H7 (cell line): Measurements from ENCODE around the gene PTPN7. TPM values are rescaled to one million over a fixed set of nuclear protein-coding genes. Genes with fewer than 3 reads are reported as not detected.
"Not testable (repeated sequence)": the region's sequence is repeated elsewhere in the genome, so short reads cannot be mapped to it uniquely, and the experiment has no call there.

Experiments
- DNase-seq: peaks from one replicate; pipeline ENCODE4 v3.0.0; 2012
- H3K27me3 ChIP-seq: 2 replicates; pipeline ENCODE4 v1.6.0; 2011; ENCODE audit warnings: mild to moderate bottlenecking, low read length; ENCODE audit not compliant: control insufficient read depth, insufficient read depth
- H3K36me3 ChIP-seq: replicated peaks from 2 replicates; pipeline ENCODE4 v1.5.1; 2011; ENCODE audit warnings: low read length; ENCODE audit not compliant: control insufficient read depth, insufficient read depth
- H3K4me3 ChIP-seq: 2 replicates; pipeline ENCODE4 v1.5.1; 2011; ENCODE audit warnings: low read depth, mild to moderate bottlenecking, control low read depth, low read length, moderate library complexity; ENCODE audit not compliant: insufficient read depth
- total RNA-seq: library from RNA; depleted of rRNA; stranded (reverse); fragments of >200 nt; shearing (Covaris generic); gene quantifications from 2 replicates; pipeline ENCODE4 v1.2.3, GENCODE V29; 2014; rRNA removed

Gene PTPN7
- total RNA-seq, 1 experiment from 2014 or later, result 0.24 TPM

GRCh38 chr1:202111589-202111988 is 48.8 kb downstream of the PTPN7 start:
- not testable (repeated sequence) for H3K36me3 ChIP-seq, H3K27me3 ChIP-seq, DNase-seq, H3K4me3 ChIP-seq

GRCh38 chr1:202110977-202111376 is 49.4 kb downstream of the PTPN7 start:
- Histone ChIP-seq H3K36me3 (no peaks in the 10 kb centered on the region), H3K27me3 (no peaks in the 10 kb centered on the region), H3K4me3 (no peak overlapping the region)
- no peak for DNase-seq

GRCh38 chr1:202107801-202108731 is 52.3 kb downstream of the PTPN7 start:
- no peak overlapping the region for H3K4me3 ChIP-seq
- no peaks in the 10 kb centered on the region for H3K36me3 ChIP-seq
- DNase-seq, result peak; percentile 53
- H3K27me3 ChIP-seq, result no peaks in the 10 kb centered on the region

GRCh38 chr1:202107321-202107761 is 53.1 kb downstream of the PTPN7 start:
- peak; percentile 70 for DNase-seq

GRCh38 chr1:202106340-202107254 is 53.8 kb downstream of the PTPN7 start:
- peak; percentile 49 for DNase-seq

More at GRCh38 chr1:202107321-202107761, 53.1 kb downstream of the PTPN7 start:
- Histone ChIP-seq H3K27me3 (no peaks in the 10 kb centered on the region), H3K4me3 (no peak overlapping the region), H3K36me3 (no peaks in the 10 kb centered on the region)

GRCh38 chr1:202105571-202106339 is 54.6 kb downstream of the PTPN7 start:
- peak; percentile 90 for DNase-seq
- H3K36me3 ChIP-seq, result no peaks in the 10 kb centered on the region
- no peaks in the 10 kb centered on the region for H3K27me3 ChIP-seq
- peak overlapping the region; percentile 9; the same call in 1 of the 2 replicates for H3K4me3 ChIP-seq

More at GRCh38 chr1:202106340-202107254, 53.8 kb downstream of the PTPN7 start:
- no peak overlapping the region for H3K4me3 ChIP-seq
- no peaks in the 10 kb centered on the region for H3K27me3 ChIP-seq
- no peaks in the 10 kb centered on the region for H3K36me3 ChIP-seq

- Histone ChIP-seq H3K4me3 (no peak overlapping the region), H3K36me3 (no peaks in the 10 kb centered on the region), H3K27me3 (no peaks in the 10 kb centered on the region)
- no peak for DNase-seq
Measured at GRCh38 chr1:202104073-202104472, 56.3 kb downstream of the PTPN7 start.

GRCh38 chr1:202101184-202101583 is 59.2 kb downstream of the PTPN7 start:
- H3K4me3 ChIP-seq, result no peak overlapping the region
- no peaks in the 10 kb centered on the region for H3K36me3 ChIP-seq
- no peak for DNase-seq
- H3K27me3 ChIP-seq, result no peaks in the 10 kb centered on the region

Other genes starting within 250 kb of the PTPN7 start
- 0.42 and 0.48 TPM in 2 replicates for gene LMOD1, start 214.1 kb downstream of the PTPN7 start, total RNA-seq
- 74.6 and 75.6 TPM in 2 replicates for gene TIMM17A, start 205.1 kb downstream of the PTPN7 start, total RNA-seq
- gene RNPEP, start 178.0 kb downstream of the PTPN7 start, total RNA-seq, result 129 and 136 TPM in 2 replicates
- 3.6 and 6.9 TPM in 2 replicates for gene ELF3, start 150.0 kb downstream of the PTPN7 start, total RNA-seq
- under 0.01 TPM in 1 of 2 replicates, not detected in the other for gene GPR37L1, start 37.7 kb downstream of the PTPN7 start, total RNA-seq
- 50.3 and 55.1 TPM in 2 replicates for gene ARL8A, start 15.9 kb downstream of the PTPN7 start, total RNA-seq
- 0.24 and 0.41 TPM in 2 replicates for gene LGR6, start 33.2 kb upstream of the PTPN7 start, total RNA-seq
- 159 and 161 TPM in 2 replicates for gene UBE2T, start 181.3 kb upstream of the PTPN7 start, total RNA-seq
- 4.5 and 14.5 TPM in 2 replicates for gene PPP1R12B, start 188.1 kb upstream of the PTPN7 start, total RNA-seq